GM23338 (cell line): ENCODE data around the gene ADAMTSL4. TPM values are rescaled to one million over a fixed set of nuclear protein-coding genes. Genes with fewer than 3 reads are reported as not detected.

Experiments
- ATAC-seq: fragments of 200-7000 bp; cut with Tn5 transposase; 3 replicates; pipeline ENCODE4 v1.9.1; 2020
- DNase-seq: peaks from one replicate; pipeline ENCODE4 v3.0.0-alpha.2; 2015; ENCODE audit warnings: low spot score
- H2AFZ ChIP-seq: fragments of 200-600 bp; sonication (generic); 2 replicates; pipeline ENCODE4 v1.8.0; 2016; ENCODE audit warnings: antibody characterized with exemption, mild to moderate bottlenecking, moderate library complexity
- H3F3A ChIP-seq: fragments of 200-600 bp; sonication (generic); replicated peaks from 2 replicates; pipeline ENCODE4 v1.8.0; 2017; ENCODE audit warnings: antibody characterized with exemption, mixed run types, low read depth
- H3K27ac ChIP-seq: fragments of 200-600 bp; sonication (generic); 2 replicates; pipeline ENCODE4 v1.6.1; 2016; ENCODE audit warnings: low read depth
- H3K27me3 ChIP-seq: fragments of 200-600 bp; sonication (generic); 2 replicates; pipeline ENCODE4 v1.8.0; 2016; ENCODE audit warnings: mild to moderate bottlenecking, mixed run types, moderate library complexity; ENCODE audit not compliant: insufficient read depth
- H3K36me3 ChIP-seq: fragments of 200-600 bp; sonication (generic); 2 replicates; pipeline ENCODE4 v1.8.0; 2016; ENCODE audit warnings: mild to moderate bottlenecking; ENCODE audit not compliant: insufficient read depth
- H3K4me1 ChIP-seq: fragments of 200-600 bp; sonication (generic); 2 replicates; pipeline ENCODE4 v1.8.0; 2016; ENCODE audit warnings: mild to moderate bottlenecking, moderate library complexity; ENCODE audit not compliant: insufficient read depth
- H3K4me2 ChIP-seq: fragments of 200-600 bp; sonication (generic); 2 replicates; pipeline ENCODE4 v1.7.1; 2017; ENCODE audit warnings: mixed run types
- H3K4me3 ChIP-seq: fragments of 200-600 bp; sonication (generic); 2 replicates; pipeline ENCODE4 v1.6.1; 2016; ENCODE audit warnings: mixed run types
- H3K79me2 ChIP-seq: fragments of 200-600 bp; sonication (generic); replicated peaks from 2 replicates; pipeline ENCODE4 v1.8.0; 2017; ENCODE audit warnings: mild to moderate bottlenecking; ENCODE audit not compliant: insufficient read depth
- H3K9me2 ChIP-seq: fragments of 200-600 bp; sonication (generic); 2 replicates; pipeline ENCODE4 v1.8.0; 2017; ENCODE audit not compliant: insufficient read depth
- H4K20me1 ChIP-seq: fragments of 200-600 bp; sonication (generic); replicated peaks from 2 replicates; pipeline ENCODE4 v1.8.0; 2017; ENCODE audit warnings: mild to moderate bottlenecking; ENCODE audit not compliant: insufficient read depth
- H3K27ac Mint-ChIP-seq: 2 replicates; pipeline ENCODE4 v1.8.0; 2020; ENCODE audit warnings: inconsistent platforms, mild to moderate bottlenecking, moderate library complexity, mixed read lengths
- H3K27me3 Mint-ChIP-seq: 3 replicates; pipeline ENCODE4 v1.8.0; 2022; ENCODE audit warnings: low read depth, mild to moderate bottlenecking, moderate library complexity, mixed read lengths, inconsistent platforms; ENCODE audit not compliant: insufficient read depth, poor library complexity
- H3K36me3 Mint-ChIP-seq: 3 replicates; pipeline ENCODE4 v1.8.0; 2021; ENCODE audit warnings: low read depth, mild to moderate bottlenecking, inconsistent platforms, moderate library complexity, mixed read lengths
- H3K4me1 Mint-ChIP-seq: 3 replicates; pipeline ENCODE4 v1.8.0; 2020; ENCODE audit warnings: mild to moderate bottlenecking, inconsistent platforms, mixed read lengths
- H3K4me3 Mint-ChIP-seq: 3 replicates; pipeline ENCODE4 v1.8.0; 2021; ENCODE audit warnings: moderate library complexity, mild to moderate bottlenecking, inconsistent platforms, mixed read lengths
- H3K9me3 Mint-ChIP-seq: 3 replicates; pipeline ENCODE4 v1.8.0; 2020; ENCODE audit warnings: moderate library complexity, mild to moderate bottlenecking, inconsistent platforms, mixed read lengths
- CREB1 ChIP-seq: fragments of 250-450 bp; sonication (Bioruptor Pico); IDR thresholded peaks from 2 replicates; pipeline ENCODE4 v1.5.0; 2020; ENCODE audit warnings: low read depth, mild to moderate bottlenecking, moderate library complexity
- CTCF ChIP-seq, 2 experiments: fragments of 200-600 bp in 1 of 2; sonication (generic) in 1 of 2; conservative IDR thresholded peaks; 2 replicates each; pipeline versions ENCODE4 v1.5.1 to v1.6.1; 2016 to 2017; ENCODE audit warnings: antibody characterized with exemption in 2 of 2, low read depth in 2 of 2, mild to moderate bottlenecking in 2 of 2, moderate library complexity in 1 of 2
- ETS1 ChIP-seq: IDR thresholded peaks from 2 replicates; pipeline ENCODE4 v1.6.1; 2016; ENCODE audit warnings: antibody characterized with exemption
- EZH2 ChIP-seq: fragments of 200-600 bp; sonication (generic); IDR thresholded peaks from one replicate; pipeline ENCODE4 v1.8.0; 2017; ENCODE audit warnings: antibody characterized with exemption, mild to moderate bottlenecking, low read depth; ENCODE audit not compliant: unreplicated experiment
- EZH2phosphoT487 ChIP-seq: fragments of 200-600 bp; sonication (generic); IDR thresholded peaks from one replicate; pipeline ENCODE4 v1.8.1; 2018; ENCODE audit warnings: antibody characterized with exemption; ENCODE audit not compliant: unreplicated experiment
- JUNB ChIP-seq: IDR thresholded peaks from one replicate; pipeline ENCODE4 v1.6.1; 2016; ENCODE audit warnings: antibody characterized with exemption; ENCODE audit not compliant: unreplicated experiment
- NANOG ChIP-seq: IDR thresholded peaks from 2 replicates; pipeline ENCODE4 v1.6.1; 2016; ENCODE audit warnings: antibody characterized with exemption, borderline replicate concordance
- POLR2AphosphoS5 ChIP-seq: IDR thresholded peaks from 2 replicates; pipeline ENCODE4 v1.6.1; 2016; ENCODE audit warnings: antibody characterized with exemption, low read depth
- STAT1 ChIP-seq: IDR thresholded peaks from one replicate; pipeline ENCODE4 v1.6.1; 2016; ENCODE audit warnings: antibody characterized with exemption; ENCODE audit not compliant: unreplicated experiment
- ZNF114 ChIP-seq: fragments of 250-450 bp; sonication (Bioruptor Pico); IDR thresholded peaks from 2 replicates; pipeline ENCODE4 v1.5.0; 2020; ENCODE audit warnings: mild to moderate bottlenecking, moderate library complexity
- ZNF331 ChIP-seq: fragments of 250-450 bp; sonication (Bioruptor Pico); IDR thresholded peaks from 2 replicates; pipeline ENCODE4 v1.5.0; 2020; ENCODE audit warnings: low read depth, mild to moderate bottlenecking, moderate library complexity
- ZNF462 ChIP-seq: fragments of 250-450 bp; sonication (Bioruptor Pico); IDR thresholded peaks from 2 replicates; pipeline ENCODE4 v1.5.0; 2020; ENCODE audit warnings: mild to moderate bottlenecking, moderate library complexity
- polyA plus RNA-seq: library from polyadenylated mRNA; unstranded; fragments of >200 nt; fragmentation: Nextera tagmentation; extraction: Ambion mirVana; gene quantifications from 2 replicates; pipeline ENCODE4 v1.2.1, GENCODE V29; 2016
- total RNA-seq: library from RNA; depleted of rRNA; stranded (reverse); fragments of >200 nt; shearing (Covaris generic); gene quantifications from 2 replicates; pipeline ENCODE4 v1.2.3, GENCODE V29; 2014

ADAMTSL4 gene
- total and polyA plus RNA-seq, 2 experiments from 2014 or later: 5.3 to 5.8 TPM

GRCh38 chr1:150558761-150559655 is 9.8 kb downstream of the ADAMTSL4 start:
- H3K27ac ChIP-seq: no peak overlapping the region
- ATAC-seq (no peak), DNase-seq (peak; percentile 16)
- H3K4me1 ChIP-seq: peaks cover 28% of the 10 kb centered on the region
- H2AFZ ChIP-seq: no peak overlapping the region
- no peak overlapping the region for H3K4me3 ChIP-seq
- Mint-ChIP-seq H3K9me3 (no peaks in the 10 kb centered on the region), H3K4me1 (peaks cover 40% of the 10 kb centered on the region), H3K4me3 (no peak overlapping the region), H3K27me3 (peaks cover 20% of the 10 kb centered on the region), H3K27ac (no peak overlapping the region), H3K36me3 (no peaks in the 10 kb centered on the region)
- no peak for TF ChIP-seq POLR2AphosphoS5
- TF ChIP-seq JUNB: no peak
- TF ChIP-seq NANOG: no peak
- TF ChIP-seq EZH2: no peak
- no peak for TF ChIP-seq CTCF (conservative IDR thresholded peaks at IDR 0.05; ENCODE audit: low read depth in 2 of 2)
- no peak for TF ChIP-seq ZNF114 (CRISPR knock-in tag)
- TF ChIP-seq ETS1: no peak
- TF ChIP-seq STAT1: no peak
- no peak for TF ChIP-seq EZH2phosphoT487
- no peak for TF ChIP-seq ZNF462 (CRISPR knock-in tag)
- no peak for TF ChIP-seq CREB1 (CRISPR knock-in tag)
- TF ChIP-seq ZNF331: no peak
- H3K79me2 ChIP-seq: peaks cover 7% of the 10 kb centered on the region
- no peaks in the 10 kb centered on the region for H4K20me1 ChIP-seq
- no peak overlapping the region for H3K4me2 ChIP-seq
- H3K27me3 ChIP-seq: no peaks in the 10 kb centered on the region
- H3F3A ChIP-seq: peaks cover 4% of the 10 kb centered on the region
- no peaks in the 10 kb centered on the region for H3K9me2 ChIP-seq
- no peaks in the 10 kb centered on the region for H3K36me3 ChIP-seq
